ENCODE data around the gene EML6. TPM values are rescaled to one million over a fixed set of nuclear protein-coding genes. Genes with fewer than 3 reads are reported as not detected.

The EML6 gene
- total RNA-seq, 1 experiment from 2014 or later: 1.5 TPM

DNA sequence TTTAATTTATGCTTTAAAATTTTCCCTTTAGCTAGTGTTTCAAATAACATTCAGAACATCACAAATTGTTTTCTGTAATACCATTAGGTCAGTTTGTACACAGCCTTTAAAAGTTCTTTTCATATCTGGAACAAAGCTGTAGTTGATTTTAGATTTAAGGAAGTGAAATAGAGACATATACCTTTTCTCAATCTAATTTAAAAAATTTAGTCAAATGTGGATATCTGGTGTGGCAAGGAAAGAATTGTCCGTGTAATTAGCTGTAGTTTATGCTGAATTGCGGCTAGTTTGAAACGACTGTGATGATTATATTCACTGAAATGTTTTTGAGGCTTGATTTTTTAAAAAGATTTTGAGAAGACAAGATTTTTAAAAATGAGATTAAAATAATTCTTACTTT, 59.9 kb downstream of the EML6 start:
- Histone ChIP-seq H3K79me2 (ENCODE audit: insufficient read depth, low read length) (no peaks in the 10 kb centered on the region), H2BK5ac (ENCODE audit: insufficient read length, low read length) (no peak overlapping the region), H3T11ph (ENCODE audit: low read length) (no peak overlapping the region), H2BK20ac (ENCODE audit: low read depth, low read length, poor library complexity, severe bottlenecking) (no peak overlapping the region), H3K27ac (ENCODE audit: insufficient read length, low read depth, low read length) (no peak overlapping the region), H3K23ac (ENCODE audit: insufficient read length, low read depth, low read length) (no peak overlapping the region), H3K27me3 (ENCODE audit: insufficient read depth, low read length) (no peaks in the 10 kb centered on the region), H3K4ac (ENCODE audit: low read depth, low read length) (no peak overlapping the region), H4K91ac (ENCODE audit: insufficient read length, low read depth, low read length) (no peak overlapping the region), H2BK15ac (ENCODE audit: low read depth, low read length) (no peak overlapping the region), H3K56ac (ENCODE audit: insufficient read length, low read depth, low read length) (no peak overlapping the region), H3K4me1 (ENCODE audit: insufficient read depth, low read length) (no peaks in the 10 kb centered on the region), H3K9me3 (ENCODE audit: control insufficient read depth, low read depth, low read length) (no peaks in the 10 kb centered on the region), H4K20me1 (ENCODE audit: control insufficient read depth, insufficient read depth, insufficient read length) (no peaks in the 10 kb centered on the region), H4K5ac (ENCODE audit: insufficient read length, low read depth, low read length) (no peak overlapping the region), H2AFZ (ENCODE audit: low read length) (no peak overlapping the region), H2AK5ac (ENCODE audit: insufficient read length, low read length) (no peak overlapping the region), H2BK12ac (ENCODE audit: insufficient read length, low read depth, low read length) (no peak overlapping the region), H3K79me1 (ENCODE audit: insufficient read depth, low read depth, low read length, poor library complexity, severe bottlenecking) (no peaks in the 10 kb centered on the region), H3K18ac (ENCODE audit: insufficient read length, low read depth, low read length) (no peak overlapping the region), H2BK120ac (ENCODE audit: low read depth, low read length, poor library complexity, severe bottlenecking) (no peak overlapping the region), H4K8ac (replicated peaks; ENCODE audit: insufficient read length, low read depth, low read length) (no peak overlapping the region), H3K9ac (ENCODE audit: extremely low read depth, insufficient read length, low read length) (no peak overlapping the region), H3K14ac (ENCODE audit: insufficient read depth, low read length) (no peak overlapping the region), H3K4me2 (ENCODE audit: insufficient read depth, insufficient read length, low read length) (no peak overlapping the region), H3K23me2 (ENCODE audit: insufficient read length, low read depth, low read length, poor library complexity, severe bottlenecking) (no peaks in the 10 kb centered on the region)
- no peak overlapping the region for H3K27ac Mint-ChIP-seq
- no peak overlapping the region for H3K4me3 Mint-ChIP-seq
- TF ChIP-seq, protein P1, sequence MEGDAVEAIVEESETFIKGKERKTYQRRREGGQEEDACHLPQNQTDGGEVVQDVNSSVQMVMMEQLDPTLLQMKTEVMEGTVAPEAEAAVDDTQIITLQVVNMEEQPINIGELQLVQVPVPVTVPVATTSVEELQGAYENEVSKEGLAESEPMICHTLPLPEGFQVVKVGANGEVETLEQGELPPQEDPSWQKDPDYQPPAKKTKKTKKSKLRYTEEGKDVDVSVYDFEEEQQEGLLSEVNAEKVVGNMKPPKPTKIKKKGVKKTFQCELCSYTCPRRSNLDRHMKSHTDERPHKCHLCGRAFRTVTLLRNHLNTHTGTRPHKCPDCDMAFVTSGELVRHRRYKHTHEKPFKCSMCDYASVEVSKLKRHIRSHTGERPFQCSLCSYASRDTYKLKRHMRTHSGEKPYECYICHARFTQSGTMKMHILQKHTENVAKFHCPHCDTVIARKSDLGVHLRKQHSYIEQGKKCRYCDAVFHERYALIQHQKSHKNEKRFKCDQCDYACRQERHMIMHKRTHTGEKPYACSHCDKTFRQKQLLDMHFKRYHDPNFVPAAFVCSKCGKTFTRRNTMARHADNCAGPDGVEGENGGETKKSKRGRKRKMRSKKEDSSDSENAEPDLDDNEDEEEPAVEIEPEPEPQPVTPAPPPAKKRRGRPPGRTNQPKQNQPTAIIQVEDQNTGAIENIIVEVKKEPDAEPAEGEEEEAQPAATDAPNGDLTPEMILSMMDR (conservative IDR thresholded peaks at IDR 0.05): no peak
- no CpG with 5 or more reads among the region's 3 CpGs for WGBS (ENCODE audit: extremely low coverage, insufficient read length, low lambda C conversion rate)
- no peaks in the 10 kb centered on the region; the same call in 1 of the 2 replicates for H3K27me3 Mint-ChIP-seq (ENCODE audit: low read depth)
- no peaks in the 10 kb centered on the region for H3K36me3 Mint-ChIP-seq (ENCODE audit: insufficient read depth in 1 of 3, low read depth in 3 of 3)
- no peaks in the 10 kb centered on the region for H3K9me3 Mint-ChIP-seq
- DNase-seq: no peak
- no peaks in the 10 kb centered on the region for H3K4me1 Mint-ChIP-seq
